ENCODE measurements around the gene ANGPTL5. TPM values are rescaled to one million over a fixed set of nuclear protein-coding genes. Genes with fewer than 3 reads are reported as not detected.
"Not testable (repeated sequence)": the region's sequence is repeated elsewhere in the genome, so short reads cannot be mapped to it uniquely, and the experiment has no call there.

Gene ANGPTL5
- total RNA-seq = not detected in 2 replicates

DNA sequence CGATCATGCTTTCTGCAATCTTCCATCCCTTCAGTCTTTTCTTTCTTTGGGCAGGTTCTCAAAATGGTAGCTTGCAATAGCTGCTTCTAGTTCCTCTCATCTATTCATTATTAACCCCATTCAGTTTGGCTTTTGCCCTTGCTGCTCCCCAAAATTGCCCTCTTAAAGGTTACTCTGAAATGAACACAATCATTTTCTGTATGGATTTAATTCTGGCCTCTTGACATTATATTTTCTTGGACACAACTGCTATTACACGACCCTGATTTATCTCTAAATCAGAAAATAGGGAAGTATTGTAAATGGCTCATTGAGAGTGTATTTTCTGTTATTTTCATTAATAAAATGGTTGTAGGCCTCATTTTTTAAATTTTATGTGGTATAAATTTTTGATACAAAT lies at the start of gene ANGPTL5:
TSS of gene ANGPTL5 (minus strand) at position 101 of the 400 bp plus-strand sequence. CDS start 8,613 bp downstream, outside the sequence.
- no peak for DNase-seq (ENCODE audit: low read depth in 2 of 2)

DNA sequence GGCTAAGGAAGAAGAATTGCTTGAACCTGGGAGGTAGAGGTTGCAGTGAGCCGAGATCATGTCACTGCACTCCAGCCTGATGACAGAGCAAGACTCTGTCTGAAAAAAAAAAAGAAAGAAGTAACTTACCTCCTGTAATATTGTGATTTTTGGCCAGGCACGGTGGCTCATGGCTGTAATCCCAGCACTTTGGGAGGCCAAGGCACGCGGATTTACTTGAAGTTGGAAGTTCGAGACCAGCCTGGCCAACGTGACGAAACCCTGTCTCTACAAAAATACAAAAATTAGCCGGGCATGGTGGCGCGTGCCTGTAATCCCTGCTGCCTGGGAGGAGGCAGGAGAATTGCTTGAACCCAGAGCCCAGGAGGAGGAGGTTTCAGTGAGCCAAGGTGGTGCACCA lies 47.9 kb upstream of the ANGPTL5 start:
- DNase-seq (ENCODE audit: low read depth in 2 of 2) = not testable (repeated sequence)

DNA sequence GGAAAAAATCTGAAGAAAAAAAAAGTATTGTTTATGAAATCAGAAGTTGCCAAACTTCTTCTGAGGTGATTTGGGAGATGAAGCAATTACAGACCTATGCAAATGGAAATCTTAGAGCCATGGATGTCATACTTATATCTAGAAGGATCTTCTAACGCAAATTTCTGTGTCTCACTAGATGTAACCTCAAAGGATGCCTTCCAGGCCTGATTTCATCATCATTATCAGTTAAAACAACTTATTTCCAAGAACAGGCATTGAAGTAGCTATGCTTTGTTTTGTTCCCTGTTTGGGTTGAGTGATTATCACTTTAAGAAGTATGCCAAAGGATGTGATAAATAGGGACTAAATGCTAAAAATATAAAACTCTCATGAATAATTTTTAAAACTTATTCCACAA lies 43.9 kb upstream of the ANGPTL5 start:
- DNase-seq (ENCODE audit: low read depth in 2 of 2) = no peak

DNA sequence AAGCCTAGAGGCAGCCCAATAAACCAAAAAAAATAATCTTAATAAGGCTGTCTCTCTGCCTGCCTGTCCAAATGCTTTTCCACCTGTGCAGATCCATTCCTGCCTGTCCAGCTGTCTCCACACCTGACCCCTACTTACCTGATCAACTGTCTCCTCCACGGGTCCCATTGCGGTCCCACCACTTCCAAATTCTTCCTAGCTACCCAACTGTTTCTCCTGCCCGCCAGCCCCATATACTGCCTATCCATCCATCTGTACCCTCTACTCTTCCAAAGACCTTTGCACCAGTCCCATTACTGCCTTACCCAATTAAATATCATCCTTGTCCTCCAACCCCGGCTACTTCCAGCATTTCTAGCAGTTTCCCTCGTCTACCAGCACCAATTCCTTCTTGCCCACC lies 39.4 kb upstream of the ANGPTL5 start:
- no peak for DNase-seq (ENCODE audit: low read depth in 2 of 2)

DNA sequence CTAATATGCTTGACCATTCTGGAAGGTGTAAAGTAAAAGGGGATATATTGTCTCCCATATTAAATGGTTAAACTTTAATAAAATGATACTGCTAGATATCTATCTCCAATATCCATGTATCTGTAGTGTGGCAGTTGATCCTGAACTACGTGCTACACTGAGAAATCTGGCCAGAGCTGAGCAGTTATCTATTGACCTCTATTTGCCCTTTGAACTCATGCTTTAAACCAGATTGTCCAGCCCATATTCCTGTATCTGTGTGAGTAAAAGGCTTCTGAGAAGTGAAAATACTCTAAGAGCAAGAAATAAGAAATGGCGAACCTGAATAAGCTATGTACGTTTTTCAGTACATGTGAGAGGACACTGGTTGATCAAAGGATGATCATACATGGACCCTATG lies 39.0 kb upstream of the ANGPTL5 start:
- no peak for DNase-seq (ENCODE audit: low read depth in 2 of 2)

DNA sequence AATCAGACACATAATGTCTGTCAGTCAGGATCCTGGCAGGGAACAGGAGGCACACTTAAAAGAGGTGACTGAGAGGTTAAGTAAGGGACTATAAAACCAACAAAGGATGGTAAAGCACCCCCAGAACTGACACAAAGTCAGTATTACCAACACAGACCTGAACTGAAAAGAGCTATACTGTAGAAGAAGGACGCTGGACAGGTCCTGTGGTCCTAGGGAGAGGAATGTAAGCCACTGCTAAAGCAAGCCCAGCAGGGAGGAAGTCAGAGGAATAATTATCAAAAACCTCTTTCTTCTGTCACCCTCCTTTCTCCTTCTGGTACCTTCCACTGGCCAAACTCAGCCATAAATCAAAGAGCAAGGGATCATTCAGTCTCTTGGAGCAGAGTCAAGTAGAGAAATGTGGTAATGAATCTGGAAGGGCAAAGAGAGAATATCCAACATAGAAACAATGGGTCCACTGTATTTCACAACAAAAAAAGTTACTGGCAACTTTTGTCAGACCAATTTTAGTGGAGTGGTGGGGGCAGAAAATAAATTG lies 33.4 kb upstream of the ANGPTL5 start:
- no peak for DNase-seq (ENCODE audit: low read depth in 2 of 2)

DNA sequence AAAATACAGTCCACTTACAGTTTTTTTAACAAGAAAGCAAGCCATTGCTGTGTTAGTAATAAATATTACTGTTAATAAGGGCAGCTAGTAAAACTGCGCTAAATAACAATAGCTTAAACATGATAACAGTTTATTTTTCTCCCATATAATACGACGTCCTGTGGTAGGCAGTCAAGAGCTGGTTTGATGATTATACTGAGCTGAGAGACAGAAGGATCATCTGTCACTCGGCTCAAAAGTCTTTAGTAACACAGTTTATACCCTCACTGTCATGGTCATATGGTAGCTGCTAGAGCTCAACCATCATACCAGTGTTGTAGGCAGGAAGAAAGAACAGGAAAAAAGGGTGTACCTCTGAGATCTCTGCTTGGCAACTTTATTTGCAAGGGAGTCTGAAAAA lies 29.1 kb upstream of the ANGPTL5 start:
- DNase-seq (ENCODE audit: low read depth in 2 of 2) = no peak

DNA sequence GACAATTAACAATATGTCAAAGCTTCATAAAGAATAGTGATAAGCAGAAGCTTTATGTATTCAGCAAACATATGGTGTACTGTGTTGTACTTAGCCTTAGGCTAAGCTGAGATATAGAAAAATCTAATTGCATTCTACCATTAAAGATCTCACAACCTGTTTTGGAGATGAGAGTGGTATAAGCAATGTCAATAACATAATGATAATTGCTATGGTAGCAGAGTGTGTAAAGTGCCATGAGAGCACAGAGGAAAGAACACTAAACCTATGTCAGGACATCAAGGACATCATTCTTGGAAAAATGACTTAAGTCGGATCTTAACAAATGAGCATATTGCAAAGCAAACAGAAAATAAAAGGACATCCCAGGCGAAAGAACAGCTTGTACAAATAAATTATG lies 28.6 kb upstream of the ANGPTL5 start:
- DNase-seq (ENCODE audit: low read depth in 2 of 2) = no peak

DNA sequence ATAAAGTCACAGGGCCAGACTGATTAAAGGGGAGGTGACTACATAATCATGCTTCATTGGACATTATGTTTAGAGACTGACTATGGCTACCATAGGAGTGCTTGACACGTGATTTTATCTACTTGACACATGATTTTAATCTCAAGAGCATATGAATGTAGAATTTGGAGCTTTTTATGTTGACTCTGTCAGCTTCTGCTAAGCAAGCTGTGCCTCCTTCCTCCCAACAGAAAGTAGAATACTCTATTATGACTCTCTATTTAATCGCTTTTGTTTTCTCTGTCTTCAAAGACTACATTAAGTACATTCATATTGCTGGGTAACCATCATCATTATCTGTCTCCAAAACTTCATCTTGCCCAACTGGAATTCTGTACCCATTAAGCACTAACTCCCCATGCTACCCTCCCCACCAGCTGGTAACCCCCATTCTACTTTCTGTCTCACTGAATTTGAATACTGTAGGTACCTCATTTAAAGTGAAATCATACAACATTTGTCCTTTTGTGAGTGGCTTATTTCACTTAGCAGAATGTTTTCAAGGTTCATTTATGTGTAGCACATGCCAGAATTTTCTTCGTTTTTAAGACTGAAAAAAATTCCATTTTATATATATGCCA lies 24.7 kb upstream of the ANGPTL5 start:
- DNase-seq (ENCODE audit: low read depth in 2 of 2) = no peak

DNA sequence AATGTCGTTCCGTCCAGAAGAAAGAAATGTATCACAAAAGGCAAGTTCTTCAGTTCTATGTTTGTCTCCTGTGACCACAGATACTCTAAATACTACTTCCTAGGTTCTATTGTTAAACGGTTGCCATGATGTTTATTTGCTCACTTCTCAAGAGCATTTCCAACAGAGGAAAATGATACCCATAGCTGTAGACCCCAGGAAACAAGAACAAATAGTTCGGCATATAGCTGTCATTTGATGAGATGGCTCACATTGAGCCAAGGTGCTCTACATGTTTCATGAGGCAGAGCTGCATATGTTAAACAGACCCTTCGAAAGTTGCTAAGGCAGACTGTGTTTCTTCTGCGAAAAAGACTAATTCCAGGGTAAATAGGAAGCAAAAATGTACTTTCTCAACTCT lies 15.4 kb upstream of the ANGPTL5 start:
- no peak for DNase-seq (ENCODE audit: low read depth in 2 of 2)

DNA sequence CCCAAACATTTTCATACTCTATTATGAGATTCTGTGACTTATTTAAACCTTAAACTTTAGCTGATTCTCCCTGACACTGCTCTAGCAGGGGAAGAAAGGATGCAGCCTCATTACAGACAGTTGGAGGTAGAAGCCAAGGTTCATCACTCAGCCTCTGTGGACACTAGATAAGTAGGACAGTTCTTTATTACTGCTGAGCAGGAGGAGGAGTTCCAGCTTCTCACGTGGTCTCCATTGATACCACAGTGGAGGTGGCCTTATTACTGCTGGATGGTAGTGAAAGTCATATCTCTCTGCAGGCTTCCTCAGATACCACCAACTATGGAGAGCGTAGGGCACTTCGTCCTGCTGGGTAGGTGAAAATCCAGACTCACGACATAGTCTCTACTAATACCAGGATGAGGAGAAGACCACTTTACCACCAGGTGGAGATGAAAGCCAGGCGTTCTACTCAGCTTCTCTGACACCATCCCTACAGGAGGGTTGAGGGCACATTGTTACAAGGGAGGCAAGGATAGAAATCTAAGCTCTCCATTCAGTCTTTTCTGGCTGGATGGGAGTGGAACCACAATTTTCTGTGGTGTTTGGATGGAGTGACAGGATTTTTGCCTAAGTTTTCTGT lies 13.1 kb upstream of the ANGPTL5 start:
- no peak for DNase-seq (ENCODE audit: low read depth in 2 of 2)

DNA sequence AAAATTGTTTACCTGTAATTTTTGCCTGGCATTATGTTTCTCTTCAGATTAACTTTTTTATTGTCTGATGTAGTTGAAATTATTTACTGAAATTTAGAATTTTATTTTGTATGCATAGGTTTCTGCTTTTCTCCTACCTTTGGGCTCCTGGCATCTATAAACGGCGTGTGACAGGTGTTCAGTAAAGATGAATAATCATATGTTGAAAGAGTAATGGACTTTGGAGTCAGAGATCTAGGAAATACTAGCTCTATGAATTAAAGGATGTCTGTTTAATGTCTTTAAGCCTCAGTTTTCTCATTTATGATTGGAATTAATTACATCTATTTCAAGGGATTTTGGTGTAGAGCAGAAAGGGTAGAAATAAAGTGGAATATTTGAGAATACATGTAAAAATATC lies 7.2 kb upstream of the ANGPTL5 start:
- DNase-seq (ENCODE audit: low read depth in 2 of 2) = no peak

DNA sequence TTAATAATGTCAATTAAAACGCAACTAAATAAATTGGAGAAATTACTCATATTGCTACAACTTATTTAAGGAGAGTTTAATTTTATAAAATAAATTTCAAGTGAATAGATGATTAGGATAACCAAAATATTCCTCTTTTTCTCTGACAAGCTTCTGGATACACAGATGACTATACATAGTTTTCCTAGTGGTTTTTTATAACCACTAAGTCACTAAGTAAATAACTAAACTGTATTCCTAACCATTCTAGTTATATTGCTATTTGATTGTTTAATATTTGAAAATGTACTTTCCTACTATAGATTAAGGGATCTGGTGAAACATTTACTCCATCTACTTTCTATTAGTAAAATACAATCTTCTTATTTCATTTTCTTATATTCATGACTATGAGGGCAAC lies 4.7 kb upstream of the ANGPTL5 start:
- DNase-seq (ENCODE audit: low read depth in 2 of 2) = no peak

DNA sequence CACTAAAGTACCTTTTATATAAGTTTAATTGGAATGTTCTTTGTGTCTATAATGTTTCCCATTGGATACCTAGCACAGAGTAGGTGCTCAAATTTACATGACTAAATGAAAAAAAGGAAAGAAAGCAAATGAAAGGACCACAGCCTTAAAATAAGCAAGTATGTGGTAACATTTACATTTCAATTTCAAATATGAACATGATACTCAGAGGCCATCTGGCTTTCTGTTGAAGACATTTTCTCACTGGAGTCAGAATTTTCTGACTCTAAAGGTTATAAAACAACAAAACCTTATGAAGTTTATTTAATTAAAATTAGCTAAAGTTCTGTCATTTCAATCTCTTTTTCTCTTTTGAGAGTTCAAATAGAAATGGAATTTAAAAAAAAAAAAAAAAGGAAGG lies 904 bp upstream of the ANGPTL5 start:
- no peak for DNase-seq (ENCODE audit: low read depth in 2 of 2)

DNA sequence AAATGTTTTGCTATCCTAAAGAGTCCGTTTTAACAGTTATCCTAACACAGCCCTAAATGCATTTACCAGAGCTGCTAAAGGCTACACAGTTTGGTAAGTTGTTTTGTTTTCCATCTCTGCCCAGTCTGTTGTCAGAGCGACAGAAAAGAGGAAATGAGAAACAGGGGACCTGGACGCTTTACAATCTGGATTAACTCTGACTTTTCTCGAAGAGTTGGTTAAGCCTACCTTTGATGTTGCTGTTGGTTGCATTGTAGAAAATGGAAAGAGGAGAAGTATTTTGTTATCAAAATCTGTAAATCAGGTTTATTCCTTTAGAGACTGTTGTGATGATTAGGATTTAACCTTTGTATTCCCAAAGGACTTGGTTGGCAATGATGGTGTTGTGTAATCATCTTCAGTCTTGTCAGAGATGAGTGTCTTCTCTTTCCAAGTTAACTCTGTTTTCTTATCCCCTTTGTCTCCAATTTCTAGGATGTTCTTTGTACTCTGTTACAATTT lies 481 bp downstream of the ANGPTL5 start:
- DNase-seq (ENCODE audit: low read depth in 2 of 2) = peak; percentile 52 to 79

DNA sequence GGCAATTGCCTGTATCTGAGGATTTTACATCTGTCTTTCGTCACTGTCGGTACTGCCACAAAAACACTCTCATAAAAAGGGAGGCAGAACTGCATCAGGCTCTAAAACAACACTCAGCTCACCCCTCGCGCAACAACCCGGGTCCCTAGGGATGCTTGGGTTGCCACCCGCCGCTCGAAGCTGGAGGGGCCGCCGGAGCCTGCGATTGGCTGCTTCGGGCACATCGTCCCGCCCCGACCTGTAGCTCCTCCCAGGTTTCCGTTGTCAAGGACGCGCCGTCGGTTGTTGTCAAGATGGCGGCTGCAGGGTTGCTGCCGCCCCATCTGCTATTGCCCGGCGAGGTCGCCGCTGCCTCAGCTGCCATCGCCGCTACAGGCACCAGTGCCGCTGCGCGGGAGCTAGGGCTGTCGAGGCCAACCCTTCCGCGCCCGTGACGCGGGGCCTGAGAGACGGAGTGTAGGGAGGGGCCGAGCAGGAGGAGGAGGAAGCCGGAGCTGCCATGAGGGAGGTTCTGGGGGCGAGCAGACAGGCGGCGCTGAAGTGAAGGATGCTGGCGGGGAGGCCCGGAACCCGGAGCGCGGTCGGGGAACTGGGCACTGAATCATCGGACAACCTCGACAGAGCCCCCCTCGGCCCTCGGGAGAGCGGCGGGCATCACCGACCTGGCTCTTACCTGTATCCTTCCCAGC lies 1.4 kb downstream of the ANGPTL5 start, which contains the start of gene CEP126:
TSS of gene CEP126 (plus strand) at position 273 of the 689 bp plus-strand sequence. CDS start at position 548, 275 bp downstream.
- DNase-seq (ENCODE audit: low read depth in 2 of 2) = peak; percentile 94 to 96

DNA sequence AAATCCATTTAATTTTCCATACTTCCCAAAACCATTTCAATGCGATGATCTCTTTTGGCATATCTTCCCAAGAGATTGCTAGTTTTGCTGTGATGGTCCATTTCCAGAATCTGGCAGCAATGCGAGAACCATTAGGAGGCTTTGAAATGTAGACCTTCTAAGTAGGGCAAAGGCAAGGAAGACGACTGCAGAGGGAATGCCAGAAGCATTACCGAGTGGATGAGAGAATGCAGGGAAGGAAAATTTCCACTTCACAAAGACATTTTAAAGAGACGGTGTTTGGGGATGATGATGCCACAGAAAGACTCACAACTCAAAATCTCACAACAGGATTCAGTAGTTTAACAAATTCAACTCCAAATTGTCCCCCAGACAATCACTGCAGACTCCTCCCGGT lies 2.0 kb downstream of the ANGPTL5 start:
- no peak for DNase-seq (ENCODE audit: low read depth in 2 of 2)

DNA sequence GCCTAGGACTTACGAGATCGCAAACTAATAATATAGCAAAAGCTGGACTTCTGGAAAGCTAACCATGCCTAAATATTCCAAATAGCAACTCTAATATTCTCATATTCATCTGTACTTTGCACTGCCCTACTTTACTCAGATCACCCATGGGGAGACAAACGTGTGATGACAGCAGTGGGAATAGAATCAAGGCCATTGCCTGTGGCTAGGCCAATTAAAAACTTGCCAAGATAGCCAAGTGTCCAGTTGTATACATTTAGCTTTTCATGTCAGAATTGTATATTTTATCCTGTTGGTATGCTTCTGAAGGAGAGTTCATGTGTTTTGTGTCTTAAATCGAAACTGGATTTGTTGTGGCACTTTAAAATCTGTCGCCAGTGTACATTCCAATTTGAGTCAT lies 2.7 kb downstream of the ANGPTL5 start:
- no peak for DNase-seq (ENCODE audit: low read depth in 2 of 2)

DNA sequence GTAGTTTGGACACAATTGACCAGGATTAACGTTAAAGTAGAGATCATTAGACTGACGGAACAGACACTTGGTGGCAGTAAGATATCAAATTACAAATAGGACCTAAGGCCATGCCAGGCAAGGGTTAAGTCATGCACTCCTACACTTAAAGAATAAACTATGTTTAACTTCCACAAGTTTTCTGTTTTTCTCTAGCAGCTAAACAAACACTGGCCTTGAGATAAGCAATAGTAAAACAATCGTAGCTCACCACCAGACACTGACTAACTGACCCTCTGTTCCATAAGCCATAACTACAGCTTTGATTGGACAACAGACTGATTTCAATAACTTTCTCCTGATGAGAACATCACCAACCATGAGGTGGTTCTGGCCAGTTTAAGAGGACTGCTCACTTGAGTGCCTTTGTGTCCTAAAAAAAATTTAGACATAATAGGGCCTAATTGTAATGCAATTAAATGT lies 3.5 kb downstream of the ANGPTL5 start:
- peak; percentile 64 to 79 for DNase-seq (ENCODE audit: low read depth in 2 of 2)

DNA sequence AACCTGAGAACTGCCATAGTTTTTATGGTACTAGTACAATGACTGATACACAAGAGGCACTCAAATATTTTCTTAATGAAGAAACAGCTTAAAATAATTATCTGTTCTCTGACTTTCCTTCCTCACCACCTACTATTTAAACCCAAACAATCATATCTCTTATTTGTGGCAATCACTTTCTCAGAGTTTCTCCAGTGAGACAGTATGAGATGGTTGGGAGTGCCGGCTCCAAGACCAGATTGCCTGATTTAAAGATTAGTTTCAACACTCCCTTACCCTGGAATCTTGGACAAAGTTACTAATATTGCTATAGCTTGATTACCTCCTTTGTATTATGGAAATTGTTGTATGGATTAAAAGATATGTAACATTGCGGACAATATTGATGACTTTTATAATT lies 7.2 kb downstream of the ANGPTL5 start:
- no peak for DNase-seq (ENCODE audit: low read depth in 2 of 2)

DNA sequence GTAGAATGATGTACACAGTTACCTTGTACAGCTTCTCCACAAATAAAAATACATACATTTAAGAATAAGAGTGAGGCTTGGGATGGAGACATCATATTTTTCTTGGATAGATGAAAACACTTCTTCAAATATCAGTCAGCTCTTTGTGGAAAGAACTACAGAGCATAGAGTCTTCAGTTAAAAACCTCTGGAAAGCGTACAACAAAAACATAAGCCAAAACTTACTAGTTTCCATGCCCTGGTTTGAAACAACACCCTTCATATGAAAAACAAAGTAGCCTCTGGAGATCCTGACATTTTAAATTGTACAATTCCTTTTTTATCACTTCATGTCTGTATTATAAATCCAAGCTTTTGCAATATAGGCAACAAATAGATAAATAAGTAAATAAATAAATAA lies 8.5 kb downstream of the ANGPTL5 start:
- no peak for DNase-seq (ENCODE audit: low read depth in 2 of 2)

DNA sequence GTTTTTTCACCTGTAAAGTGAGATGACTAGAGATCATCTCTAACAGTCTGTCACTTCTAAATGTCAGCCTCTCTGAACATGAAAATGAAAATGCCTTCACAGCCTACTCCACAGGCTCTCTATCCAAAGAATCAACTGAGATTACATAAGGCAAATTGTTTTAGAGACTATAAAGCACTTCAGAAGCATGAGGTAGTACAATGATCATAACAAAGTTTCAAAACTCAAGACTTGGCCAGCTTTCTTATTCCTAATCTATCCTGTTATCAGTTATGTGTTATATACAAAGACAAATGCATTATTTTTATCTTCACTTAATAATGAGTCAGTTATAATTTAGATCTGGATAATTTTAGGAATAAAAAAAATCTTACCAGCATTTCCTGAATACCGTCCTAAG lies 21.8 kb downstream of the ANGPTL5 start:
- no peak for DNase-seq (ENCODE audit: low read depth in 2 of 2)

Data from lung microvascular endothelial cell (primary cell).